Stimulated activated CD8-positive, alpha-beta memory T cell treated with anti-CD3 and anti-CD28 coated beads, Interleukin-4, amount 100 ng/mL, for 24 hours (primary cell): ENCODE measurements around the gene RASGRP1.

Source experiments
- DNase-seq: peaks from one replicate; pipeline ENCODE4 v3.0.0-alpha.2; 2020; ENCODE audit warnings: low read depth

RASGRP1 gene

GRCh38 chr15:38535491-38536200 is 29.0 kb downstream of the RASGRP1 start:
- DNase-seq = no peak

- DNase-seq = no peak
These were observed 29.9 kb downstream of the RASGRP1 start for GRCh38 chr15:38534691-38535090.

GRCh38 chr15:38533926-38534325 is 30.7 kb downstream of the RASGRP1 start:
- no peak for DNase-seq

- DNase-seq = no peak
These were observed 31.1 kb downstream of the RASGRP1 start for GRCh38 chr15:38533416-38533915.

- DNase-seq = no peak
These were observed 31.9 kb downstream of the RASGRP1 start for GRCh38 chr15:38532728-38533127.

GRCh38 chr15:38531509-38531908 is 33.1 kb downstream of the RASGRP1 start:
- DNase-seq = no peak

- no peak for DNase-seq
These were observed 34.5 kb downstream of the RASGRP1 start for GRCh38 chr15:38530113-38530512.

GRCh38 chr15:38528294-38528693 is 36.3 kb downstream of the RASGRP1 start:
- no peak for DNase-seq

GRCh38 chr15:38526158-38526557 is 38.5 kb downstream of the RASGRP1 start:
- no peak for DNase-seq

- DNase-seq = no peak
These were observed 39.1 kb downstream of the RASGRP1 start for GRCh38 chr15:38525489-38525888.

- DNase-seq = no peak
These were observed 40.5 kb downstream of the RASGRP1 start for GRCh38 chr15:38524156-38524555.

GRCh38 chr15:38522922-38523321 is 41.7 kb downstream of the RASGRP1 start:
- DNase-seq = no peak

- no peak for DNase-seq
These were observed 43.3 kb downstream of the RASGRP1 start for GRCh38 chr15:38521316-38521715.

- DNase-seq = no peak
These were observed 44.6 kb downstream of the RASGRP1 start for GRCh38 chr15:38520035-38520434.

GRCh38 chr15:38518084-38518483 is 46.5 kb downstream of the RASGRP1 start:
- no peak for DNase-seq

GRCh38 chr15:38517312-38517975 is 47.2 kb downstream of the RASGRP1 start:
- no peak for DNase-seq

- DNase-seq = no peak
These were observed 48.0 kb downstream of the RASGRP1 start for GRCh38 chr15:38516626-38517025.

- DNase-seq = no peak
These were observed 50.0 kb downstream of the RASGRP1 start for GRCh38 chr15:38514601-38515000.

- no peak for DNase-seq
These were observed 51.7 kb downstream of the RASGRP1 start for GRCh38 chr15:38512901-38513300.

- no peak for DNase-seq
These were observed 55.5 kb downstream of the RASGRP1 start for GRCh38 chr15:38509152-38509551.

GRCh38 chr15:38508647-38509046 is 56.0 kb downstream of the RASGRP1 start:
- DNase-seq = no peak

- DNase-seq = no peak
These were observed 57.0 kb downstream of the RASGRP1 start for GRCh38 chr15:38507570-38507969.

- DNase-seq = no peak
These were observed 57.6 kb downstream of the RASGRP1 start for GRCh38 chr15:38506997-38507396.
